HepG2 (cell line): ENCODE data around the gene SYNGR4. TPM values are rescaled to one million over a fixed set of nuclear protein-coding genes. Genes with fewer than 3 reads are reported as not detected.
A peak's percentile ranks its signal among the peaks of the same experiment; 100 is the strongest.

Source experiments
- ATF1 ChIP-seq: IDR thresholded peaks from 2 replicates; pipeline ENCODE4 v1.6.1; 2016; ENCODE audit warnings: mild to moderate bottlenecking, control low read depth
- CEBPB ChIP-seq: IDR thresholded peaks from 2 replicates; pipeline ENCODE4 v1.6.1; 2011; ENCODE audit warnings: low read depth, low read length, improper control_type of control experiment, borderline replicate concordance
- HNRNPK ChIP-seq: fragments of 200-400 bp; formaldehyde crosslinking; IDR thresholded peaks from 2 replicates; pipeline ENCODE4 v1.6.1; 2018; ENCODE audit warnings: low read length, low read depth, moderate library complexity, mild to moderate bottlenecking; ENCODE audit not compliant: poor library complexity, severe bottlenecking
- JDP2 ChIP-seq: sonication (generic); formaldehyde crosslinking; IDR thresholded peaks from 2 replicates; pipeline ENCODE4 v1.8.1; 2022; ENCODE audit warnings: missing genetic modification reagents, borderline replicate concordance
- MED1 ChIP-seq: sonication (generic); formaldehyde crosslinking; IDR thresholded peaks from 2 replicates; pipeline ENCODE4 v1.4.0; 2020; ENCODE audit warnings: missing genetic modification reagents
- SALL1 ChIP-seq: sonication (generic); formaldehyde crosslinking; IDR thresholded peaks from 2 replicates; pipeline ENCODE4 v1.8.0; 2022; ENCODE audit warnings: mild to moderate bottlenecking, missing genetic modification reagents
- SMAD9 ChIP-seq: sonication (generic); formaldehyde crosslinking; IDR thresholded peaks from 2 replicates; pipeline ENCODE4 v1.5.1; 2020; ENCODE audit warnings: mild to moderate bottlenecking, missing genetic modification reagents
- SOX6 ChIP-seq, 2 experiments: fragments of 450-650 bp in 1 of 2; sonication (generic) in 1 of 2; formaldehyde crosslinking in 1 of 2; IDR thresholded peaks; 2 replicates each; pipeline versions ENCODE4 v1.4.0 to v1.6.1; 2017 to 2020; ENCODE audit warnings: antibody characterized with exemption in 1 of 2, mild to moderate bottlenecking in 1 of 2, missing genetic modification reagents in 1 of 2
- SRY ChIP-seq: sonication (generic); formaldehyde crosslinking; IDR thresholded peaks from 2 replicates; pipeline ENCODE4 v1.8.0; 2022; ENCODE audit warnings: mild to moderate bottlenecking, missing genetic modification reagents
- TEAD3 ChIP-seq: optimal IDR thresholded peaks from 2 replicates; pipeline ENCODE3; 2016; ENCODE audit warnings: borderline replicate concordance
- ZC3H4 ChIP-seq: sonication (generic); formaldehyde crosslinking; IDR thresholded peaks from 2 replicates; pipeline ENCODE4 v1.4.0; 2020; ENCODE audit warnings: missing genetic modification reagents, borderline replicate concordance
- ZNF33B ChIP-seq: sonication (generic); formaldehyde crosslinking; IDR thresholded peaks from 2 replicates; pipeline ENCODE4 v1.5.1; 2020; ENCODE audit warnings: mild to moderate bottlenecking, missing genetic modification reagents
- ZNF432 ChIP-seq: sonication (generic); formaldehyde crosslinking; IDR thresholded peaks from 2 replicates; pipeline ENCODE4 v1.5.0; 2020; ENCODE audit warnings: missing genetic modification reagents, mild to moderate bottlenecking, borderline replicate concordance
- ZNF501 ChIP-seq: sonication (generic); formaldehyde crosslinking; IDR thresholded peaks from 2 replicates; pipeline ENCODE4 v1.5.1; 2020; ENCODE audit warnings: mild to moderate bottlenecking, moderate library complexity, missing genetic modification reagents
- polyA plus RNA-seq, 8 experiments: library from polyadenylated mRNA; depleted of rRNA in 3 of 8; stranded (reverse) in 7 of 8; unstranded in 1 of 8; fragments of >200 nt; fragmentation: Illumina TruSeq in 4 of 8; extraction: Trizol in 4 of 8; gene quantifications; 2 replicates each; pipeline versions ENCODE4 v1.2.1 to v1.2.3, GENCODE V29; 2011 to 2016; ENCODE audit warnings: low read depth in 4 of 8, missing spikeins in 1 of 8, mixed read lengths in 1 of 8; ENCODE audit not compliant: insufficient read depth in 1 of 8
- total RNA-seq, 5 experiments: library from RNA; depleted of rRNA; stranded (reverse); fragments of >200 nt; fragmentation: Illumina TruSeq; extraction: Trizol; gene quantifications; 2 replicates each; pipeline ENCODE4 v1.2.3, GENCODE V29; 2016; ENCODE audit warnings: low read depth in 1 of 5
- TF ChIP-seq, protein P1 (sequence below): sonication (generic); formaldehyde crosslinking; IDR thresholded peaks from 2 replicates; pipeline ENCODE4 v1.5.0; 2020; ENCODE audit warnings: missing genetic modification reagents
- TF ChIP-seq, protein P2 (sequence below): sonication (generic); formaldehyde crosslinking; IDR thresholded peaks from 2 replicates; pipeline ENCODE4 v1.4.0; 2020; ENCODE audit warnings: missing genetic modification reagents, borderline replicate concordance
- TF ChIP-seq, protein P3 (sequence below): sonication (generic); formaldehyde crosslinking; IDR thresholded peaks from 2 replicates; pipeline ENCODE4 v1.4.0; 2020; ENCODE audit warnings: missing genetic modification reagents
- TF ChIP-seq, protein P4 (sequence below): IDR thresholded peaks from 2 replicates; pipeline ENCODE4 v1.6.1; 2016; ENCODE audit warnings: low read depth, borderline replicate concordance
- TF ChIP-seq, protein P5 (sequence below): sonication (generic); formaldehyde crosslinking; IDR thresholded peaks from 2 replicates; pipeline ENCODE4 v1.8.0; 2022; ENCODE audit warnings: mild to moderate bottlenecking, missing genetic modification reagents, moderate library complexity
- TF ChIP-seq, protein P6 (sequence below): sonication (generic); formaldehyde crosslinking; IDR thresholded peaks from 2 replicates; pipeline ENCODE4 v1.8.1; 2023; ENCODE audit warnings: missing genetic modification reagents, mild to moderate bottlenecking, borderline replicate concordance
- TF ChIP-seq, protein P7 (sequence below): sonication (generic); formaldehyde crosslinking; conservative IDR thresholded peaks from 2 replicates; pipeline ENCODE4 v1.4.0; 2020; ENCODE audit warnings: missing genetic modification reagents

The SYNGR4 gene
- total and polyA plus RNA-seq, 2 of the 13 experiments (the other 11 are each of a cell fraction or from before 2014, with no cell fraction given): not detected

DNA sequence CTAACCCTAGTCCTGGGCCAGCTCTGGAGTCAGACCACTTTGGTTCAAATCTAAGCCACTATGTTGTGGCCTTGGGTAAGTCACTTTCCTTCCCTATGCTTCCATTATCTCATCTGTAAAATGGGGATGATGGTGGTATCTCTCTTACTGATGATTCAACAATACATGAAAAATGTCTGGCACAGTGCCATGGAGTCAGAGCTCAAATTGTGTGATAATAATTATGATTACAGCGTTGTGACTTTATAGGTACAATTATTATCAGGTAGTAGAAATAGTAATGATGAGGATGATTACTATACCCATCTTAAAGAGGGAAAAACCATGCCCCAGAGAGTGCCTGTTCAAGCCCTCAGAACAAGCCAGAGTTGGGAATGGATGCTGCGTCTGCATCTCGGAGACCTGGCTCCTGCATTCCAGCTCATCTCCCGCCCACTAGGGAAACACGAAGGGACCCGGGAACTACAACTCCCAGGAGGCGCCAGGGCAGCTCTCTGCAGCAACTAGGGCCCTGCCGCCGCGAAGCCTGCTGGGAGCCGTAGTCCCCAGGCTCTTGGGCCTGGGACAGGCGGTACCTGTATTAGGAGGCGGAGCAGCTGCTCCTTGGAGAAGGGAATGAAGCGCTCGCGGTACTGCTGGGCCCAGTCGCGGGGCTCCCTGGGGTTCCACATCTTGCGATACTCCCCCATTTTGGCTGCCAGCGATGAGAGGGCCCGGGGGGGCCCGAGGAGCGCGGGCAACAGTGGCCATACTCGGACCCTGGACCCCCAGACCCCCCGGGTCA lies 1.3 kb upstream of the SYNGR4 start (continued):
- TF ChIP-seq, protein P1, sequence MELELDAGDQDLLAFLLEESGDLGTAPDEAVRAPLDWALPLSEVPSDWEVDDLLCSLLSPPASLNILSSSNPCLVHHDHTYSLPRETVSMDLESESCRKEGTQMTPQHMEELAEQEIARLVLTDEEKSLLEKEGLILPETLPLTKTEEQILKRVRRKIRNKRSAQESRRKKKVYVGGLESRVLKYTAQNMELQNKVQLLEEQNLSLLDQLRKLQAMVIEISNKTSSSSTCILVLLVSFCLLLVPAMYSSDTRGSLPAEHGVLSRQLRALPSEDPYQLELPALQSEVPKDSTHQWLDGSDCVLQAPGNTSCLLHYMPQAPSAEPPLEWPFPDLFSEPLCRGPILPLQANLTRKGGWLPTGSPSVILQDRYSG (CRISPR knock-in tag): no peak
- TF ChIP-seq, protein P2, sequence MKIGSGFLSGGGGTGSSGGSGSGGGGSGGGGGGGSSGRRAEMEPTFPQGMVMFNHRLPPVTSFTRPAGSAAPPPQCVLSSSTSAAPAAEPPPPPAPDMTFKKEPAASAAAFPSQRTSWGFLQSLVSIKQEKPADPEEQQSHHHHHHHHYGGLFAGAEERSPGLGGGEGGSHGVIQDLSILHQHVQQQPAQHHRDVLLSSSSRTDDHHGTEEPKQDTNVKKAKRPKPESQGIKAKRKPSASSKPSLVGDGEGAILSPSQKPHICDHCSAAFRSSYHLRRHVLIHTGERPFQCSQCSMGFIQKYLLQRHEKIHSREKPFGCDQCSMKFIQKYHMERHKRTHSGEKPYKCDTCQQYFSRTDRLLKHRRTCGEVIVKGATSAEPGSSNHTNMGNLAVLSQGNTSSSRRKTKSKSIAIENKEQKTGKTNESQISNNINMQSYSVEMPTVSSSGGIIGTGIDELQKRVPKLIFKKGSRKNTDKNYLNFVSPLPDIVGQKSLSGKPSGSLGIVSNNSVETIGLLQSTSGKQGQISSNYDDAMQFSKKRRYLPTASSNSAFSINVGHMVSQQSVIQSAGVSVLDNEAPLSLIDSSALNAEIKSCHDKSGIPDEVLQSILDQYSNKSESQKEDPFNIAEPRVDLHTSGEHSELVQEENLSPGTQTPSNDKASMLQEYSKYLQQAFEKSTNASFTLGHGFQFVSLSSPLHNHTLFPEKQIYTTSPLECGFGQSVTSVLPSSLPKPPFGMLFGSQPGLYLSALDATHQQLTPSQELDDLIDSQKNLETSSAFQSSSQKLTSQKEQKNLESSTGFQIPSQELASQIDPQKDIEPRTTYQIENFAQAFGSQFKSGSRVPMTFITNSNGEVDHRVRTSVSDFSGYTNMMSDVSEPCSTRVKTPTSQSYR (CRISPR knock-in tag): no peak
- TF ChIP-seq SMAD9 (no peak), ZNF33B (CRISPR knock-in tag) (no peak), SALL1 (CRISPR knock-in tag) (no peak), SOX6 (IDR thresholded peaks at IDR 0.05) (no peak), SOX6 (CRISPR knock-in tag; IDR thresholded peaks at IDR 0.05) (no peak; the same call in 1 of the 2 replicates), ZC3H4 (CRISPR knock-in tag) (no peak), HNRNPK (no peak), ZNF501 (CRISPR knock-in tag) (no peak; the same call in 1 of the 2 replicates), MED1 (CRISPR knock-in tag) (no peak), TEAD3 (peak; percentile 94), ATF1 (CRISPR knock-in tag) (no peak), JDP2 (CRISPR knock-in tag) (no peak), CEBPB (no peak), SRY (no peak; the same call in 1 of the 2 replicates), ZNF432 (CRISPR knock-in tag) (no peak)
- TF ChIP-seq, protein P3, sequence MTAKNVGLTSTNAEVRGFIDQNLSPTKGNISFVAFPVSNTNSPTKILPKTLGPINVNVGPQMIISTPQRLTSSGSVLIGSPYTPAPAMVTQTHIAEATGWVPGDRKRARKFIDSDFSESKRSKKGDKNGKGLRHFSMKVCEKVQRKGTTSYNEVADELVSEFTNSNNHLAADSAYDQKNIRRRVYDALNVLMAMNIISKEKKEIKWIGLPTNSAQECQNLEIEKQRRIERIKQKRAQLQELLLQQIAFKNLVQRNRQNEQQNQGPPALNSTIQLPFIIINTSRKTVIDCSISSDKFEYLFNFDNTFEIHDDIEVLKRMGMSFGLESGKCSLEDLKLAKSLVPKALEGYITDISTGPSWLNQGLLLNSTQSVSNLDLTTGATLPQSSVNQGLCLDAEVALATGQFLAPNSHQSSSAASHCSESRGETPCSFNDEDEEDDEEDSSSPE: peak; percentile 71
- TF ChIP-seq, protein P4, sequence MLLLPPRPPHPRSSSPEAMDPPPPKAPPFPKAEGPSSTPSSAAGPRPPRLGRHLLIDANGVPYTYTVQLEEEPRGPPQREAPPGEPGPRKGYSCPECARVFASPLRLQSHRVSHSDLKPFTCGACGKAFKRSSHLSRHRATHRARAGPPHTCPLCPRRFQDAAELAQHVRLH (CRISPR knock-in tag): no peak
- TF ChIP-seq, protein P5, sequence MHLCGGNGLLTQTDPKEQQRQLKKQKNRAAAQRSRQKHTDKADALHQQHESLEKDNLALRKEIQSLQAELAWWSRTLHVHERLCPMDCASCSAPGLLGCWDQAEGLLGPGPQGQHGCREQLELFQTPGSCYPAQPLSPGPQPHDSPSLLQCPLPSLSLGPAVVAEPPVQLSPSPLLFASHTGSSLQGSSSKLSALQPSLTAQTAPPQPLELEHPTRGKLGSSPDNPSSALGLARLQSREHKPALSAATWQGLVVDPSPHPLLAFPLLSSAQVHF (CRISPR knock-in tag): no peak
- TF ChIP-seq, protein P6, sequence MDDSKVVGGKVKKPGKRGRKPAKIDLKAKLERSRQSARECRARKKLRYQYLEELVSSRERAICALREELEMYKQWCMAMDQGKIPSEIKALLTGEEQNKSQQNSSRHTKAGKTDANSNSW (CRISPR knock-in tag): no peak
- TF ChIP-seq, protein P7, sequence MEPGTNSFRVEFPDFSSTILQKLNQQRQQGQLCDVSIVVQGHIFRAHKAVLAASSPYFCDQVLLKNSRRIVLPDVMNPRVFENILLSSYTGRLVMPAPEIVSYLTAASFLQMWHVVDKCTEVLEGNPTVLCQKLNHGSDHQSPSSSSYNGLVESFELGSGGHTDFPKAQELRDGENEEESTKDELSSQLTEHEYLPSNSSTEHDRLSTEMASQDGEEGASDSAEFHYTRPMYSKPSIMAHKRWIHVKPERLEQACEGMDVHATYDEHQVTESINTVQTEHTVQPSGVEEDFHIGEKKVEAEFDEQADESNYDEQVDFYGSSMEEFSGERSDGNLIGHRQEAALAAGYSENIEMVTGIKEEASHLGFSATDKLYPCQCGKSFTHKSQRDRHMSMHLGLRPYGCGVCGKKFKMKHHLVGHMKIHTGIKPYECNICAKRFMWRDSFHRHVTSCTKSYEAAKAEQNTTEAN (CRISPR knock-in tag): no peak
